IMR-90 (cell line): ENCODE results near the gene ABCC10. TPM values are rescaled to one million over a fixed set of nuclear protein-coding genes. Genes with fewer than 3 reads are reported as not detected.

Experiments used
- ATAC-seq: fragments of 200-7000 bp; cut with Tn5 transposase; 2 replicates; pipeline ENCODE4 v1.9.1; 2020; ENCODE audit warnings: low read depth, mild to moderate bottlenecking, moderate library complexity
- BruUV-seq: library from RNA; stranded (reverse); fragments of 400-500 nt; replicated peaks from 2 replicates; lab custom pipeline; 2021; lab: Mats Ljungman, UMichigan
- CTCF ChIA-PET: fragments of 300-600 bp; formaldehyde crosslinking; extraction: SDS; loops from one replicate; lab custom pipeline; 2021; ENCODE audit warnings: antibody characterized with exemption; lab: Yijun Ruan, JAX
- POLR2A ChIA-PET: fragments of 300-600 bp; sonication (Branson Sonifier 250); formaldehyde crosslinking; loops from one replicate; lab custom pipeline; 2022; ENCODE audit warnings: antibody characterized with exemption; ENCODE audit not compliant: unreplicated experiment; lab: Charles Lee
- DNase-seq: peaks from one replicate; pipeline ENCODE4 v3.0.0; 2013
- H2AFZ ChIP-seq: replicated peaks from 2 replicates; pipeline ENCODE3; 2013; ENCODE audit warnings: low read length, mild to moderate bottlenecking; ENCODE audit not compliant: poor library complexity
- H2AK5ac ChIP-seq: 2 replicates; pipeline ENCODE4 v1.6.1; 2013; ENCODE audit warnings: low read depth, low read length, inconsistent platforms
- H2AK9ac ChIP-seq: replicated peaks from 2 replicates; pipeline ENCODE3; 2013; ENCODE audit warnings: mild to moderate bottlenecking, low read depth, low read length, moderate library complexity; ENCODE audit not compliant: poor library complexity
- H2BK120ac ChIP-seq: 2 replicates; pipeline ENCODE4 v1.6.1; 2013; ENCODE audit warnings: low read depth, low read length, inconsistent platforms
- H2BK15ac ChIP-seq: 3 replicates; pipeline ENCODE4 v1.6.1; 2013; ENCODE audit warnings: low read depth, low read length, inconsistent platforms
- H2BK20ac ChIP-seq: 2 replicates; pipeline ENCODE4 v1.6.1; 2013; ENCODE audit warnings: low read depth, mild to moderate bottlenecking, inconsistent platforms, low read length, moderate library complexity
- H2BK5ac ChIP-seq: 2 replicates; pipeline ENCODE4 v1.6.1; 2013; ENCODE audit warnings: mild to moderate bottlenecking, low read depth, low read length, inconsistent platforms; ENCODE audit not compliant: poor library complexity, severe bottlenecking
- H3K14ac ChIP-seq: replicated peaks from 2 replicates; pipeline ENCODE4 v1.6.1; 2013; ENCODE audit warnings: low read depth, low read length, inconsistent platforms
- H3K18ac ChIP-seq: 2 replicates; pipeline ENCODE4 v1.6.1; 2013; ENCODE audit warnings: low read depth, low read length, control low read depth
- H3K23ac ChIP-seq: 2 replicates; pipeline ENCODE4 v1.6.1; 2013; ENCODE audit warnings: low read depth, low read length, inconsistent platforms
- H3K27ac ChIP-seq: 2 replicates; pipeline ENCODE4 v1.5.1; 2013; ENCODE audit warnings: mild to moderate bottlenecking, control low read depth, low read length; ENCODE audit not compliant: insufficient read depth
- H3K27me3 ChIP-seq: 2 replicates; pipeline ENCODE4 v1.6.1; 2013; ENCODE audit warnings: low read length; ENCODE audit not compliant: control insufficient read depth, insufficient read depth
- H3K36me3 ChIP-seq: 2 replicates; pipeline ENCODE4 v1.6.1; 2013; ENCODE audit warnings: low read length, mixed read lengths; ENCODE audit not compliant: control insufficient read depth, insufficient read depth
- H3K4ac ChIP-seq: 2 replicates; pipeline ENCODE4 v1.6.1; 2013; ENCODE audit warnings: low read depth, low read length, inconsistent platforms
- H3K4me1 ChIP-seq: 2 replicates; pipeline ENCODE4 v1.6.1; 2013; ENCODE audit warnings: low read length, mixed read lengths; ENCODE audit not compliant: control insufficient read depth, insufficient read depth
- H3K4me2 ChIP-seq: 2 replicates; pipeline ENCODE4 v1.6.1; 2013; ENCODE audit warnings: low read depth, mild to moderate bottlenecking, control low read depth, low read length, moderate library complexity
- H3K4me3 ChIP-seq: 2 replicates; pipeline ENCODE4 v1.5.1; 2013; ENCODE audit warnings: low read depth, mild to moderate bottlenecking, control low read depth, low read length, moderate library complexity; ENCODE audit not compliant: insufficient read depth
- H3K56ac ChIP-seq: 2 replicates; pipeline ENCODE4 v1.6.1; 2013; ENCODE audit warnings: low read length, inconsistent platforms; ENCODE audit not compliant: insufficient read depth; ENCODE audit errors: extremely low read depth
- H3K79me1 ChIP-seq, 2 experiments: 2 replicates each; pipeline ENCODE4 v1.6.1; 2013; ENCODE audit warnings: low read length in 2 of 2, inconsistent platforms in 1 of 2, low read depth in 1 of 2
- H3K9ac ChIP-seq: 2 replicates; pipeline ENCODE4 v1.6.1; 2013; ENCODE audit warnings: low read depth, low read length, control low read depth
- H3K9me1 ChIP-seq: 2 replicates; pipeline ENCODE4 v1.6.1; 2013; ENCODE audit warnings: low read length, inconsistent platforms; ENCODE audit not compliant: insufficient read depth
- H3K9me3 ChIP-seq: 2 replicates; pipeline ENCODE4 v1.6.1; 2013; ENCODE audit warnings: low read length; ENCODE audit not compliant: control insufficient read depth, insufficient read depth
- H4K20me1 ChIP-seq: 2 replicates; pipeline ENCODE4 v1.6.1; 2013; ENCODE audit warnings: low read length, inconsistent platforms; ENCODE audit not compliant: insufficient read depth
- H4K5ac ChIP-seq: 2 replicates; pipeline ENCODE4 v1.6.1; 2013; ENCODE audit warnings: mild to moderate bottlenecking, low read depth, low read length, control low read depth
- H4K8ac ChIP-seq, 2 experiments: 2 replicates each; pipeline ENCODE4 v1.6.1; 2013; ENCODE audit warnings: low read depth in 2 of 2, low read length in 2 of 2, control low read depth in 1 of 2, inconsistent platforms in 1 of 2
- H4K91ac ChIP-seq: 2 replicates; pipeline ENCODE4 v1.6.1; 2013; ENCODE audit warnings: low read depth, low read length, inconsistent platforms; ENCODE audit not compliant: insufficient read depth
- ELK1 ChIP-seq: fragments of 150-350 bp; IDR thresholded peaks from 2 replicates; pipeline ENCODE4 v1.6.1; 2016; ENCODE audit warnings: low read depth, mild to moderate bottlenecking, low read length, moderate library complexity, borderline replicate concordance
- FOS ChIP-seq: fragments of 150-350 bp; IDR thresholded peaks from 2 replicates; pipeline ENCODE4 v1.6.1; 2016; ENCODE audit warnings: low read depth, low read length
- MXI1 ChIP-seq: IDR thresholded peaks from 2 replicates; pipeline ENCODE4 v1.6.1; 2012; ENCODE audit warnings: low read depth, mild to moderate bottlenecking, low read length, moderate library complexity, borderline replicate concordance
- NFE2L2 ChIP-seq: fragments of 150-350 bp; IDR thresholded peaks from 2 replicates; pipeline ENCODE4 v1.6.1; 2016; ENCODE audit warnings: low read depth, mild to moderate bottlenecking, low read length
- POLR2A ChIP-seq: IDR thresholded peaks from 2 replicates; pipeline ENCODE4 v1.6.1; 2012; ENCODE audit warnings: mild to moderate bottlenecking, low read depth, low read length
- WGBS, 2 experiments: methylation state at CpG; one replicate each; pipeline versions ENCODE4 v1.1.5 to v1.1.7; 2013; ENCODE audit warnings: missing lambda C conversion rate in 2 of 2; ENCODE audit not compliant: insufficient read length in 1 of 2; ENCODE audit errors: extremely low coverage in 2 of 2; 5-methylcytosine and 5-hydroxymethylcytosine counted together
- dilution Hi-C: fragments of 300-500 bp; cut with HindIII; formaldehyde crosslinking; loops from one replicate; pipeline ENCODE4 v1.14.3; 2018; ENCODE audit warnings: low sequenced_read_pairs; ENCODE audit not compliant: unreplicated experiment
- in situ Hi-C: fragments of 300-500 bp; cut with MboI; formaldehyde crosslinking; loops from 3 replicates; pipeline ENCODE4 v1.14.3; 2019; ENCODE audit warnings: low sequenced_read_pairs, inconsistent platforms, mixed read lengths
- intact Hi-C: fragments of 100-400 bp; cut with micrococcal nuclease; formaldehyde crosslinking; loops from 2 replicates; pipeline ENCODE4 v1.10.0; 2022
- polyA plus RNA-seq, 3 experiments: library from polyadenylated mRNA; depleted of rRNA; stranded (reverse); fragments of >200 nt; gene quantifications; 2 replicates each; pipeline ENCODE4 v1.2.3, GENCODE V29; 2012; ENCODE audit warnings: low replicate concordance in 1 of 3
- total RNA-seq: library from RNA; depleted of rRNA; stranded (reverse); fragments of >200 nt; gene quantifications from 2 replicates; pipeline ENCODE4 v1.2.3, GENCODE V29; 2012
- TF ChIP-seq, protein P1 (sequence below): conservative IDR thresholded peaks from 2 replicates; pipeline ENCODE4 v1.5.1; 2012; ENCODE audit warnings: mild to moderate bottlenecking, low read depth, low read length, improper control_type of control experiment

Gene ABCC10
- total and polyA plus RNA-seq, 2 of the 4 experiments (the other 2 are of a cell fraction), result 7.0 to 26.3 TPM

DNA sequence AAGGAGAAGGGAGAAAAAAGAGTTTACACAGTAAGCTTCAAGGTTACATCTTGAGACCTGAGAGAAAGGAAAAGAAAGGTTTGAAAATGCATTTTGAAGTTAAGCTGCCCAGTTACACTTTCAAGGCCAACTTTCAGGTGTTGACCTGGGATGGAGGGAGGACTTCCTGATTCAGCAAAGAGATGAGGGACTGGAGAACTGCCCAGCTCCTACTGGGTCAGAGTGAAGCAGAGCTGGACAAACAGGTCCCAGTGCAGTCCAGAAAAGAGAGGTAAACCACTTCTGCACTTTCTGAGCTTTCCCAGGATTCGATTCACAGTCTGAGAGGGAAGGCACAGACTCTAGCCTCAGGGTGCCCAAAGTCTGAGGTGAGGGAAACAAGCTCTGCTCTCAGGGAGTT is 44.1 kb downstream of the ABCC10 start:
- H3K4me1 ChIP-seq, result no peaks in the 10 kb centered on the region
- peak overlapping the region; percentile 23 for H2AFZ ChIP-seq
- no peak overlapping the region for H3K4ac ChIP-seq
- no peaks in the 10 kb centered on the region for H4K20me1 ChIP-seq
- TF ChIP-seq ELK1, result no peak
- TF ChIP-seq NFE2L2, result no peak
- TF ChIP-seq POLR2A, result no peak
- TF ChIP-seq MXI1, result no peak
- TF ChIP-seq FOS, result no peak
- TF ChIP-seq, protein P1, sequence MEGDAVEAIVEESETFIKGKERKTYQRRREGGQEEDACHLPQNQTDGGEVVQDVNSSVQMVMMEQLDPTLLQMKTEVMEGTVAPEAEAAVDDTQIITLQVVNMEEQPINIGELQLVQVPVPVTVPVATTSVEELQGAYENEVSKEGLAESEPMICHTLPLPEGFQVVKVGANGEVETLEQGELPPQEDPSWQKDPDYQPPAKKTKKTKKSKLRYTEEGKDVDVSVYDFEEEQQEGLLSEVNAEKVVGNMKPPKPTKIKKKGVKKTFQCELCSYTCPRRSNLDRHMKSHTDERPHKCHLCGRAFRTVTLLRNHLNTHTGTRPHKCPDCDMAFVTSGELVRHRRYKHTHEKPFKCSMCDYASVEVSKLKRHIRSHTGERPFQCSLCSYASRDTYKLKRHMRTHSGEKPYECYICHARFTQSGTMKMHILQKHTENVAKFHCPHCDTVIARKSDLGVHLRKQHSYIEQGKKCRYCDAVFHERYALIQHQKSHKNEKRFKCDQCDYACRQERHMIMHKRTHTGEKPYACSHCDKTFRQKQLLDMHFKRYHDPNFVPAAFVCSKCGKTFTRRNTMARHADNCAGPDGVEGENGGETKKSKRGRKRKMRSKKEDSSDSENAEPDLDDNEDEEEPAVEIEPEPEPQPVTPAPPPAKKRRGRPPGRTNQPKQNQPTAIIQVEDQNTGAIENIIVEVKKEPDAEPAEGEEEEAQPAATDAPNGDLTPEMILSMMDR, result no peak
- no peak overlapping the region for H3K4me3 ChIP-seq
- H3K18ac ChIP-seq, result no peak overlapping the region
- no peak overlapping the region for H3K14ac ChIP-seq
- peaks cover 19% of the 10 kb centered on the region for H3K27me3 ChIP-seq
- no peak for ATAC-seq
- H3K4me2 ChIP-seq, result no peak overlapping the region
- no peaks in the 10 kb centered on the region for H3K9me3 ChIP-seq
- no peak for DNase-seq
- H3K9me1 ChIP-seq, result no peaks in the 10 kb centered on the region
- no peak overlapping the region for H2BK15ac ChIP-seq
- no peak overlapping the region for H3K56ac ChIP-seq
- H4K5ac ChIP-seq, result no peak overlapping the region
- no peaks in the 10 kb centered on the region for H3K79me1 ChIP-seq
- CTCF ChIA-PET, result interaction anchor here (0.7 kb wide), 1 partner anchor 37 kb away, joined by 3 read pairs; no protein-coding TSS in a partner anchor
- BruUV-seq, result no TSS peak
- no peak overlapping the region for H3K9ac ChIP-seq
- in situ Hi-C loops (no loop called here), dilution Hi-C loops (no loop called here), intact Hi-C loops (no loop called here)
- no peak overlapping the region for H4K8ac ChIP-seq
- H2AK5ac ChIP-seq, result no peak overlapping the region
- no peaks in the 10 kb centered on the region for H3K36me3 ChIP-seq
- no peak overlapping the region for H4K91ac ChIP-seq
- H2BK20ac ChIP-seq, result no peak overlapping the region
- no peak overlapping the region for H2BK120ac ChIP-seq
- POLR2A ChIA-PET, result no interaction called here
- no peak overlapping the region for H2BK5ac ChIP-seq
- no peak overlapping the region for H2AK9ac ChIP-seq
- peak overlapping the region; percentile 73; the same call in 1 of the 2 replicates for H3K23ac ChIP-seq
- 29% methylated on average over 1 of the region's 1 CpG; no CpG with 5 or more reads in 1 of the 2 experiments for WGBS, 2 experiments
- H3K27ac ChIP-seq, result no peak overlapping the region
